HepG2 (cell line): Measurements from ENCODE around the gene UBE2O. TPM values are rescaled to one million over a fixed set of nuclear protein-coding genes. Genes with fewer than 3 reads are reported as not detected.
A peak's percentile ranks its signal among the peaks of the same experiment; 100 is the strongest.

Experiments
- CCDC6 ChIP-seq: sonication (generic); formaldehyde crosslinking; IDR thresholded peaks from 2 replicates; pipeline ENCODE4 v1.8.1; 2022; ENCODE audit warnings: mild to moderate bottlenecking, missing genetic modification reagents, moderate library complexity
- KLF9 ChIP-seq: IDR thresholded peaks from 2 replicates; pipeline ENCODE4 v1.6.1; 2016; ENCODE audit warnings: low read depth
- SRSF1 ChIP-seq: fragments of 200-400 bp; formaldehyde crosslinking; optimal IDR thresholded peaks from 2 replicates; pipeline ENCODE3; 2017; ENCODE audit warnings: mild to moderate bottlenecking, low read depth, low read length, moderate library complexity
- ZNF609 ChIP-seq: sonication (generic); formaldehyde crosslinking; IDR thresholded peaks from 2 replicates; pipeline ENCODE4 v1.4.0; 2020; ENCODE audit warnings: mild to moderate bottlenecking, missing genetic modification reagents, borderline replicate concordance
- polyA plus RNA-seq, 8 experiments: library from polyadenylated mRNA; depleted of rRNA in 3 of 8; stranded (reverse) in 7 of 8; unstranded in 1 of 8; fragments of >200 nt; fragmentation: Illumina TruSeq in 4 of 8; extraction: Trizol in 4 of 8; gene quantifications; 2 replicates each; pipeline versions ENCODE4 v1.2.1 to v1.2.3, GENCODE V29; 2011 to 2016; ENCODE audit warnings: low read depth in 4 of 8, missing spikeins in 1 of 8, mixed read lengths in 1 of 8; ENCODE audit not compliant: insufficient read depth in 1 of 8
- total RNA-seq, 5 experiments: library from RNA; depleted of rRNA; stranded (reverse); fragments of >200 nt; fragmentation: Illumina TruSeq; extraction: Trizol; gene quantifications; 2 replicates each; pipeline ENCODE4 v1.2.3, GENCODE V29; 2016; ENCODE audit warnings: low read depth in 1 of 5
- TF ChIP-seq, protein P1 (sequence below): sonication (generic); formaldehyde crosslinking; conservative IDR thresholded peaks from 2 replicates; pipeline ENCODE4 v1.4.0; 2020; ENCODE audit warnings: mild to moderate bottlenecking, missing genetic modification reagents, moderate library complexity
- TF ChIP-seq, protein P2 (sequence below): sonication (generic); formaldehyde crosslinking; IDR thresholded peaks from 2 replicates; pipeline ENCODE4 v1.5.0; 2020; ENCODE audit warnings: mild to moderate bottlenecking, missing genetic modification reagents, borderline replicate concordance
- TF ChIP-seq, protein P3 (sequence below): sonication (generic); formaldehyde crosslinking; IDR thresholded peaks from 2 replicates; pipeline ENCODE4 v1.5.1; 2020; ENCODE audit warnings: missing genetic modification reagents, mild to moderate bottlenecking, borderline replicate concordance

The UBE2O gene
- total and polyA plus RNA-seq, 2 of the 13 experiments (the other 11 are each of a cell fraction or from before 2014, with no cell fraction given) = 21.5 to 23.5 TPM

GRCh38 chr17:76376318-76377133 is 76.4 kb downstream of the UBE2O start (continued):
- TF ChIP-seq, protein P1, sequence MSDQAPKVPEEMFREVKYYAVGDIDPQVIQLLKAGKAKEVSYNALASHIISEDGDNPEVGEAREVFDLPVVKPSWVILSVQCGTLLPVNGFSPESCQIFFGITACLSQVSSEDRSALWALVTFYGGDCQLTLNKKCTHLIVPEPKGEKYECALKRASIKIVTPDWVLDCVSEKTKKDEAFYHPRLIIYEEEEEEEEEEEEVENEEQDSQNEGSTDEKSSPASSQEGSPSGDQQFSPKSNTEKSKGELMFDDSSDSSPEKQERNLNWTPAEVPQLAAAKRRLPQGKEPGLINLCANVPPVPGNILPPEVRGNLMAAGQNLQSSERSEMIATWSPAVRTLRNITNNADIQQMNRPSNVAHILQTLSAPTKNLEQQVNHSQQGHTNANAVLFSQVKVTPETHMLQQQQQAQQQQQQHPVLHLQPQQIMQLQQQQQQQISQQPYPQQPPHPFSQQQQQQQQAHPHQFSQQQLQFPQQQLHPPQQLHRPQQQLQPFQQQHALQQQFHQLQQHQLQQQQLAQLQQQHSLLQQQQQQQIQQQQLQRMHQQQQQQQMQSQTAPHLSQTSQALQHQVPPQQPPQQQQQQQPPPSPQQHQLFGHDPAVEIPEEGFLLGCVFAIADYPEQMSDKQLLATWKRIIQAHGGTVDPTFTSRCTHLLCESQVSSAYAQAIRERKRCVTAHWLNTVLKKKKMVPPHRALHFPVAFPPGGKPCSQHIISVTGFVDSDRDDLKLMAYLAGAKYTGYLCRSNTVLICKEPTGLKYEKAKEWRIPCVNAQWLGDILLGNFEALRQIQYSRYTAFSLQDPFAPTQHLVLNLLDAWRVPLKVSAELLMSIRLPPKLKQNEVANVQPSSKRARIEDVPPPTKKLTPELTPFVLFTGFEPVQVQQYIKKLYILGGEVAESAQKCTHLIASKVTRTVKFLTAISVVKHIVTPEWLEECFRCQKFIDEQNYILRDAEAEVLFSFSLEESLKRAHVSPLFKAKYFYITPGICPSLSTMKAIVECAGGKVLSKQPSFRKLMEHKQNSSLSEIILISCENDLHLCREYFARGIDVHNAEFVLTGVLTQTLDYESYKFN (CRISPR knock-in tag) = peak; percentile 95
- TF ChIP-seq CCDC6 (CRISPR knock-in tag) (no peak), KLF9 (CRISPR knock-in tag) (no peak), SRSF1 (peak; percentile 60), ZNF609 (CRISPR knock-in tag) (peak; percentile 91)
- TF ChIP-seq, protein P2, sequence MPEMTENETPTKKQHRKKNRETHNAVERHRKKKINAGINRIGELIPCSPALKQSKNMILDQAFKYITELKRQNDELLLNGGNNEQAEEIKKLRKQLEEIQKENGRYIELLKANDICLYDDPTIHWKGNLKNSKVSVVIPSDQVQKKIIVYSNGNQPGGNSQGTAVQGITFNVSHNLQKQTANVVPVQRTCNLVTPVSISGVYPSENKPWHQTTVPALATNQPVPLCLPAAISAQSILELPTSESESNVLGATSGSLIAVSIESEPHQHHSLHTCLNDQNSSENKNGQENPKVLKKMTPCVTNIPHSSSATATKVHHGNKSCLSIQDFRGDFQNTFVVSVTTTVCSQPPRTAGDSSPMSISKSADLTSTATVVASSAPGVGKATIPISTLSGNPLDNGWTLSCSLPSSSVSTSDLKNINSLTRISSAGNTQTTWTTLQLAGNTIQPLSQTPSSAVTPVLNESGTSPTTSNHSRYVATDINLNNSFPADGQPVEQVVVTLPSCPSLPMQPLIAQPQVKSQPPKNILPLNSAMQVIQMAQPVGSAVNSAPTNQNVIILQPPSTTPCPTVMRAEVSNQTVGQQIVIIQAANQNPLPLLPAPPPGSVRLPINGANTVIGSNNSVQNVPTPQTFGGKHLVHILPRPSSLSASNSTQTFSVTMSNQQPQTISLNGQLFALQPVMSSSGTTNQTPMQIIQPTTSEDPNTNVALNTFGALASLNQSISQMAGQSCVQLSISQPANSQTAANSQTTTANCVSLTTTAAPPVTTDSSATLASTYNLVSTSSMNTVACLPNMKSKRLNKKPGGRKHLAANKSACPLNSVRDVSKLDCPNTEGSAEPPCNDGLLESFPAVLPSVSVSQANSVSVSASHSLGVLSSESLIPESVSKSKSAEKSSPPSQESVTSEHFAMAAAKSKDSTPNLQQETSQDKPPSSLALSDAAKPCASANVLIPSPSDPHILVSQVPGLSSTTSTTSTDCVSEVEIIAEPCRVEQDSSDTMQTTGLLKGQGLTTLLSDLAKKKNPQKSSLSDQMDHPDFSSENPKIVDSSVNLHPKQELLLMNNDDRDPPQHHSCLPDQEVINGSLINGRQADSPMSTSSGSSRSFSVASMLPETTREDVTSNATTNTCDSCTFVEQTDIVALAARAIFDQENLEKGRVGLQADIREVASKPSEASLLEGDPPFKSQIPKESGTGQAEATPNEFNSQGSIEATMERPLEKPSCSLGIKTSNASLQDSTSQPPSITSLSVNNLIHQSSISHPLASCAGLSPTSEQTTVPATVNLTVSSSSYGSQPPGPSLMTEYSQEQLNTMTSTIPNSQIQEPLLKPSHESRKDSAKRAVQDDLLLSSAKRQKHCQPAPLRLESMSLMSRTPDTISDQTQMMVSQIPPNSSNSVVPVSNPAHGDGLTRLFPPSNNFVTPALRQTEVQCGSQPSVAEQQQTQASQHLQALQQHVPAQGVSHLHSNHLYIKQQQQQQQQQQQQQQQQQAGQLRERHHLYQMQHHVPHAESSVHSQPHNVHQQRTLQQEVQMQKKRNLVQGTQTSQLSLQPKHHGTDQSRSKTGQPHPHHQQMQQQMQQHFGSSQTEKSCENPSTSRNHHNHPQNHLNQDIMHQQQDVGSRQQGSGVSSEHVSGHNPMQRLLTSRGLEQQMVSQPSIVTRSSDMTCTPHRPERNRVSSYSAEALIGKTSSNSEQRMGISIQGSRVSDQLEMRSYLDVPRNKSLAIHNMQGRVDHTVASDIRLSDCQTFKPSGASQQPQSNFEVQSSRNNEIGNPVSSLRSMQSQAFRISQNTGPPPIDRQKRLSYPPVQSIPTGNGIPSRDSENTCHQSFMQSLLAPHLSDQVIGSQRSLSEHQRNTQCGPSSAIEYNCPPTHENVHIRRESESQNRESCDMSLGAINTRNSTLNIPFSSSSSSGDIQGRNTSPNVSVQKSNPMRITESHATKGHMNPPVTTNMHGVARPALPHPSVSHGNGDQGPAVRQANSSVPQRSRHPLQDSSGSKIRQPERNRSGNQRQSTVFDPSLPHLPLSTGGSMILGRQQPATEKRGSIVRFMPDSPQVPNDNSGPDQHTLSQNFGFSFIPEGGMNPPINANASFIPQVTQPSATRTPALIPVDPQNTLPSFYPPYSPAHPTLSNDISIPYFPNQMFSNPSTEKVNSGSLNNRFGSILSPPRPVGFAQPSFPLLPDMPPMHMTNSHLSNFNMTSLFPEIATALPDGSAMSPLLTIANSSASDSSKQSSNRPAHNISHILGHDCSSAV (CRISPR knock-in tag) = 0 out of 2 replicates have a peak, but pooled peaks have one; percentile 44
- TF ChIP-seq, protein P3, sequence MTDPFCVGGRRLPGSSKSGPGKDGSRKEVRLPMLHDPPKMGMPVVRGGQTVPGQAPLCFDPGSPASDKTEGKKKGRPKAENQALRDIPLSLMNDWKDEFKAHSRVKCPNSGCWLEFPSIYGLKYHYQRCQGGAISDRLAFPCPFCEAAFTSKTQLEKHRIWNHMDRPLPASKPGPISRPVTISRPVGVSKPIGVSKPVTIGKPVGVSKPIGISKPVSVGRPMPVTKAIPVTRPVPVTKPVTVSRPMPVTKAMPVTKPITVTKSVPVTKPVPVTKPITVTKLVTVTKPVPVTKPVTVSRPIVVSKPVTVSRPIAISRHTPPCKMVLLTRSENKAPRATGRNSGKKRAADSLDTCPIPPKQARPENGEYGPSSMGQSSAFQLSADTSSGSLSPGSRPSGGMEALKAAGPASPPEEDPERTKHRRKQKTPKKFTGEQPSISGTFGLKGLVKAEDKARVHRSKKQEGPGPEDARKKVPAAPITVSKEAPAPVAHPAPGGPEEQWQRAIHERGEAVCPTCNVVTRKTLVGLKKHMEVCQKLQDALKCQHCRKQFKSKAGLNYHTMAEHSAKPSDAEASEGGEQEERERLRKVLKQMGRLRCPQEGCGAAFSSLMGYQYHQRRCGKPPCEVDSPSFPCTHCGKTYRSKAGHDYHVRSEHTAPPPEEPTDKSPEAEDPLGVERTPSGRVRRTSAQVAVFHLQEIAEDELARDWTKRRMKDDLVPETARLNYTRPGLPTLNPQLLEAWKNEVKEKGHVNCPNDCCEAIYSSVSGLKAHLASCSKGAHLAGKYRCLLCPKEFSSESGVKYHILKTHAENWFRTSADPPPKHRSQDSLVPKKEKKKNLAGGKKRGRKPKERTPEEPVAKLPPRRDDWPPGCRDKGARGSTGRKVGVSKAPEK = no peak
